SHP77 (cell line): ENCODE results near the gene CCDC88C.

Experiments
- DNase-seq, 2 experiments: peaks; one replicate each; lab custom pipeline; 2025; lab: John Stamatoyannopoulos, UW

Gene CCDC88C

GRCh38 chr14:91396959-91397815 is 20.4 kb downstream of the CCDC88C start:
- no peak for DNase-seq

DNA sequence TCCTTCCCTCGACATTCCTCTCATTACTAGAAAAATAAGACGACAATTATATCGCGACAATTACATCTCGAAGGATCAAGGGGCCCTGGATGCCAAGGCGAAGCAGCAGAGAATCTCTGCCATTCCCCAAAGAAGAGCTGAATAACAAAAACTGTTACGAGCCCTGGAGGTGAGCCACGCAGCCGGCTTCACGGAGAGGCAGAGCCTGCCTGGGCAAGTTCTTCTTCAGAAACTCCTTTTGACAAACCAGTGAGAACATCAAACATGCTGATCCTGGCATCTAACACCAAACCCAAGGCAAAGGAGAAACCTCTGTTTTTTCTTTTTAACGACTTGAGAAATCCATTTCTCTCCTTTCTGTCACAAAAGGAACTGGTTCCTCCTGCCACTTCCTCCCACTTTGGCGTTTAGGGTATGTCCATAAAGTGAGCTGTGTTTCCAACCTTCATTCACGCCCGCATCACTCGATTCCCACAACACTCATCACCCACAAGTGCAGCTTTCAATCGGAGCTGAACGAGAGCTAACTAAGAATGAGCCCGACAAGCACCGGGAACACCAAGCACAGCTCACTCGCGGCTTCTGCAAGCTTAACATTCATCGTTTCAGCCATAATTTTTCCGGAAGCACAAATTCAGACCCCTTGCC is 21.5 kb downstream of the CCDC88C start:
- no peak for DNase-seq

DNA sequence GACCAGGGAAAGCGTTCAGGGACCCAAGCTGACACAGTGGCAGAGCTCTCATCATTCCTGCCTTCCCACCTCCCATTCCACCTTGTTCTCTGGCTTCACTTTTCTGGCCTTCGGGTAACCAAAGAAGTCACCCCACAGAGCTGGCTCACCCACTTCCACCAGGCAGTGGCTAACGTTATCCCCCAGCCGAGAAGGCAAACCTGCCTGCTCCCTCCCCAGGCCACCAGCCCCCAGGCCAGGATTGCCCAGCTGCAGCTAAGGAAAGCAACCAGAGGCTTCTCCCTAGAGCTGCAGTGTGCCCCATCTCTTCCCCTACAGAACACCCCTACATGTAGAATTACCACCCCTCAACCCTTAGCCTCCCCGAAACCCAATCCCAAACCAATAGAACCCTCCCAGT is 22.2 kb downstream of the CCDC88C start:
- no peak for DNase-seq

DNA sequence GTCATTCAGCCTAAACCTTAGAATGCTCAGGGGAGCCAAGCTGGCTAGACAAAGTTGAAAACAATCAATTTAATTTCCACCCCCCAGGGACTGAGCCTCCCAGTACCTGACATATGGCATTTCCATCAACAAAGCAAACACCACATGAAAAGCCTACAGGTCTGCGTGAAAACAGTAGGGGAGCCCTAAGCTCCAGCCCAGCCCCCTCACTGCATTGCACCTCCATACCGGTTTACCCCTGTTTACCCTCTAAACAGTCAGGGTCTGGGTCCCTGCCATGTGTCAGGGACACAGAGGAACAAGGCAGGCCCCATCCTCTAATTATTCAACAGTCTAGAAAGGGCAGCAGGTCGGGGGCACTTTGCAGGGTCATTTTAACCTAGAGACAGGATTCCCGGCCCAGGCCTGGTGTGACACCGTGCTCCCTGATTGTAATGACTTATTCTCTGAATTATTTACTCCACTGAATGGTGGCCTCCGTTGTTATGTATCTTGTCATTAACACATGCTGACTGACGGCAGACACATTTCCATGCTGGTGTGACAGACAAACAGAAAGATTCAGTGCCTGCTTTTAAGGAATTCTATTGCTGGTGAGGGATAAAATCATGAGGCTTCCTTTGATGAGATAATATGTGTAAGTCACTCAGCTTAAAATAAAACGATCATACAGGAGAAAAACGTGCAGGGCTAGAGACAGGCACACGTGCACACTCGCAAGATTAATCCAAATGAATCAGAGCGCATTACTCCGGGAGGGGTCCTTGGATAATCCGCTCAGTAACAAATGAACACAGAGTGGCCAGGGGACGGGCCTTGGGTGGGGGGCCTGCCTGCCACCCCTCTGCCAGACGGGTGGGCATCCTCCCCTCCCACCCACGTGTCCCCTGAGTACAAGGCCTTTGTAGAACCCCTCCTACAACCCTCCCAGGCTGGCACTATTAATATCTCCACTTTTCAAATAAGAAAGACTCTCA is 23.2 kb downstream of the CCDC88C start:
- no peak for DNase-seq

GRCh38 chr14:91392623-91393303 is 24.9 kb downstream of the CCDC88C start:
- no peak for DNase-seq

DNA sequence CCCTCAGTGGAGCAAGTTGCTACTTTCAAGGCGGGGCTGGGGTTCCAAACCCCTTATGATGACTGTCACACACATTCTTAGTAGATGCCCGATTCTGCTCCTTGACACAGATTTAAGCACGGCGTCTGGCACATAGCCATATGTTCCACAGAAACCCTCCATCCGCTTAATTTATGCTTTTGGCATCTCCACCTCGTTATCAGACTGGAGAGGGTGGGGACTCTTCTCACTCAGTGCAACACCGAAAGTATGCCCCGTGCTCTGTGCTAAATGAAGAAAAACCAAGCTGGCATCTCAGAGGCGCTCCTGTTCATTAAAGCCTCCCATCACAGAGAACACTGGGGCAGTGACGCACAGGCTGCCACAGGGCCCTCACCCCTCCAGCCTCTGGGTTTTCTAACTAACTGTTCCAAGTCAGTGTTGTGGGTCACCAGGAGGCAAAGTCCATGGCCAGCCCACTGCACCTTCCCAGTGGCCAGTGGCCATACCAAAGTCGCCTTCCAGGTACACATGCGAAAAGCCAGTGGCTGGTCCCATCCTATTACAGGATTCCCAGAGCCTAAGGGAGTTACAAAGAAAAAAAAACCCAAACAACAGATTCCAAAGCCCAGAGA is 27.3 kb downstream of the CCDC88C start:
- DNase-seq, result no peak

DNA sequence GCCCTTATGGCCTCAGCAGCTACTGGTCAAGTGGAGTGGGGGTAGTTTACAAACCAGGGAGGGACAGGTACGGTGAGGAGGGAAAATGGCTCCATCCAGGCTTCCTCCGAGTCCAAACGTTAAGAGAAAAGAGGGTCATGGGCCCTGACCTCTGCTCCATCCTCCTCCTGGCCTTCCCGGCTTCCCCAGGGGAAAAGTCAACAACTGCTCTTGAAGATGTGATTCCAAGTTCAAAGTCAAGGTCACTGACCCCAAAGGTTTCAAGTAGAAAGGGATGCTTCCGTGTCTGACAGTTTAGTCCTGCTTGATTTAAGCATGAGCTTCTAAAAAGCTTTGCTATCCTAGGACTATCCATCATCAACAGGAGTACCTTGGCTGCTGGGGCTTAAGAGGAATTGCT is 28.5 kb downstream of the CCDC88C start:
- no peak for DNase-seq

- DNase-seq, result no peak
Observed at GRCh38 chr14:91388551-91388975, 29.1 kb downstream of the CCDC88C start.

GRCh38 chr14:91387951-91388381 is 29.7 kb downstream of the CCDC88C start:
- no peak for DNase-seq

DNA sequence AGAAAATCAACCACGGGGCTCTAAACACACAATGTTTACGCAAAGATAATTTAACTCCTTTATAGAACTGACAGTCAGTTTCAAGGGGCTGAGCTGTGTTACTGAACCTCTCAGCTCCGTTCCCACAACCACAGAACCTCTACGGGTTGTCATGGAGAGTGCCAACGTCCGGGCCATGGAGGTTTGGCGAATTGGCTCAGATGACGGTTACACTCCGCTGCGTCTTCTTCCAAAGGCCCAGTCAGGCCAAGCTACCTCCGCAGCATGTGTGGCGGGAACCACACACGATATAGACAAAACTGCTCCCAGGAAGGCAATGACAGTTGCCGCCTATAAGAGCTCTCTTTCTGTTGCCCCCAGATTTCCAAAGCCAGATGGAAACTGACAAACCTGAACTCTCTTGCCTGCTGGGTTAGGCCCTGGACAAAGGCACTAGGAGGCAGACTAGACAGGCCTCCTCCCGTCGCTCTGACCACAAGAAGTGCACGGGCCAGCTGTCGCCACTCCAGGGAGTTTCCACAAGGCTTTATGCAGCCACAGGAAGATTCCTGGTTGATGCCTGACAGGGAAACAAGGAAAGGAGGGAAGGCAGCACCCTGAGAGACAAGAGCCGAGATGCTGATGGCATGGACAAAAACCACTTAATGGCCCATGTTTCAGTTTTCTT is 30.3 kb downstream of the CCDC88C start:
- no peak for DNase-seq

DNA sequence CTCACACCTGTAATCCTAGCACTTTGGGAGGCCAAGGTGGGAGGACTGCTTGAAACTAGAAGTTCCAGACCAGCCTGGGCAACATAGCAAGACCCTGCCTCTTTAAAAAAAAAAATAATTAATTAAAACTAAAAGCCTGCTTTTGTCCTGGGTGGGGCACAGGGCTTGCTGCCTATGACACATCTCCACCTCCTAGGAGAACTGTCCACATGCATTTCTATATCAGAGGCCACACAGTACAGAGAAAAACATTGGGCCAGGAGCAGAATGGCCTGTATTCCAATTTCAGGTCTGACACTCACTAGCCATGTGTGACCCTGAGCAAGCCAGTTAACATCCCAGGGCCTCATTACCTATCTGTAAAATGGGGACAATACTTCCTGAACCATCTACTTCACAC is 31.9 kb downstream of the CCDC88C start:
- no peak for DNase-seq

DNA sequence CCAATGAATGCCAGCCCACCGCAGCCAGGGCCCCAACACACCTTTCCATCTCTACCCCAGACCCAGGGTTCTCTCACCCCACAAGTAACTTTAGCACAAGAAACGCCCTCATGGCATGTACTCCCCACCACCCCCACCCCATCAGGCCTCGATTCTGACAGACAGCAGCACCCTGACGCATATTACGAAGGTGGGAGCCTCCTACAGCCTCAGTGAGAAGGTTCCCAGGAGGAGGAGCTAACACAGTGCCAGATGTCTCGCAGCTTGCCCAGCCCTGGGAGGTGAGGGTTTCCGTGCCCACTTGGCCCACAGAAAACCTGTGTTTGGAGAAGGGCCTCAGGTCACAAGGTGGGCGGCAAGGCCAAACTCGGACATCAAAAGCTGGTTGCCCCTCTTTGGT is 32.4 kb downstream of the CCDC88C start:
- no peak for DNase-seq

- DNase-seq, result no peak
Observed at GRCh38 chr14:91383439-91383838, 34.2 kb downstream of the CCDC88C start.

DNA sequence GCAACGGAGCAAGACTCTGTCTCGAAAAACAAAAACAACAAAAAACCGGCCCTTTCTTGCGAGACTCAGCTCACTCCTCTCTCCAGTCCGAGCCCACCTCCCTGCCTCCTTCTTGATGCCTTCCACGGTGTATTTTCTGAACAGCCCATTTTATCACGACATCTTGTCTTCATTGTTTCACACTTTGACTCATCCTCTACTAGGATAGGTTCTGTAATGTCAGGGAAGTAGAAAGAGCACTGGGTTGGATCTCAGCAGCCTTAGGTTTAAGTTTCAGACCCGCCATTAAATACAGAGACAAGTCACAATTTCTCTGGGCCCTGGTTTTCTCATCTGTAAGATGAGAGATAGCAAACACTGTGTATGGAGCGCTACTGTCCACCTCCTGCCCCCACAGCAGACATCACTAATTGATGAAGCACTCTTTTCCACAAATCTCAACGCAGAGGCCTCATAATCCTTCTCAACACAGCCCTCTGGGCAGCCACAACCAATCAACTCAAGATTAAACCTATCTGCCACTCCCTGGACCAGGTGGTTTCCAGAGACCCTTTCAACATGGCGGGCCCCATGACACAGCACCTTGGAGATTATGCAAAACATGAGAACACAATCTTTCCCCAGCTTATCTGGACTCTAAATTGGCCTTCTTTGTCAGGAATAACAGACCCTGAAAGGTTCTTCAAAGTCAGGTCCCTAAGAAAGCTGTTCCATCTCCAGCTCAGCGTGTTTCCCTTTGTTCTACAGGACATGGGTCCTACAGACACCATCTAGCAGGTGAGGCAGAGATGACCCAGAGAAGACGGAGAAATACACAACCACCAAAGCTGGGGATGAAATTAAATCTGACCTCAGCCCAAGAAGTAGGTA is 35.6 kb downstream of the CCDC88C start:
- no peak for DNase-seq

- DNase-seq, result no peak
Observed at GRCh38 chr14:91380610-91381371, 36.8 kb downstream of the CCDC88C start.

DNA sequence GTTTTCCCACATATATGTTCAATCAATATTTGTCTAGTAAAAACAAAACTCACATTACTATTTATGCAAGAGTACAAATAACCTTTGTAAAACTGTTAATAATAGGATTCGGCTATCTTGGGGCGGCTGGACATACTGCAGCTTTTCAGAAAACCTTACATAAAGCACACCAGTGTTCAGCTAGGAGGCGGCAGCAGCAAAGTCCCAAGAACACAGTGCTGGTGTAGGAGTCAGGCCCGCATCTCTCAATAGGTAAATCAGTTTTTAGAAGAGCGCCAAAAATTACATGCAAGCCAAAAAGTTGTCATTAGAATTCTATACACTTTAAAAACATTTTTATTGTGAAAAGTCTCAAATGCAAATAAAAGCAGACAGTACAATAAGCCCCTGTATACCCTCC is 37.5 kb downstream of the CCDC88C start:
- no peak for DNase-seq

- no peak for DNase-seq
Observed at GRCh38 chr14:91379579-91379932, 38.1 kb downstream of the CCDC88C start.

DNA sequence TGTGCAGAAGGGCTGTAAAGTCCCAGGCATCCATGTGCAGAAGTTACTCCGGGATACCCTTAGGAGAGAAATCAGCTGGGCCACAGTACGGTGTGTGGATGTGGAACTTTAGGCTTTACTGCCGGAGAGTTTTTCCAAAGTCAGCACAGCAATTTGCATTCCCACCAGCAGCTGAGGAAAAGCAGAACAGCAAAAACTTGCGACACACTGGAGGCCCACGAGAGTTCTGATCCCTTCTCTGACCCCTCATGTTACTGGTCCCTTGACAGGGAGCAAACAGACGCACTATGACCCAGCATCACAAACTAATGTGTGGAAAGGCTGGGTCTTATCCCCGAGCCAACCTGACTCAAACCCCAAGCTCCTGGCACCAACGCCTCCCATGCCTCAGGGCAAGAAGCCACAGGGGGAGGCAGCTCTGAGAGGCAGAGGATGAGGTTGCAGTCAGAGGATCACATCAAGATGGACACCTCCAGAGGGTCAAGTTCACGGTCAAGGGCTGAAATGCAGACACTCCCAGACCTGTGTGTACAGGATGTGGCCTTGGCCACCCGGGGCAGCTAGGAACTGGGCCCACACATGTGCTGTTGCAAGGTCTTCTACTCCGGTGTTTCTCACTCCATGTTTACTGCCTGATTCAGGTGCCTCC is 38.6 kb downstream of the CCDC88C start:
- no peak for DNase-seq
